Stomach smooth muscle (tissue), 2 donors: ENCODE results near the gene NRXN3.

Source experiments
- H3K27ac ChIP-seq: one replicate; pipeline ENCODE4 v1.7.0; 2013; ENCODE audit warnings: mild to moderate bottlenecking, low read length, inconsistent platforms
- H3K27me3 ChIP-seq, 2 donors: one replicate each; pipeline ENCODE4 v1.7.0; 2013; ENCODE audit warnings: low read length in 2 of 2; ENCODE audit not compliant: insufficient read depth in 2 of 2, control insufficient read depth in 1 of 2
- H3K36me3 ChIP-seq, 2 donors: one replicate each; pipeline ENCODE4 v1.7.0; 2013; ENCODE audit warnings: low read length in 2 of 2; ENCODE audit not compliant: control insufficient read depth in 2 of 2, insufficient read depth in 2 of 2
- H3K4me1 ChIP-seq: one replicate; pipeline ENCODE4 v1.7.0; 2013; ENCODE audit warnings: low read length; ENCODE audit not compliant: control insufficient read depth, insufficient read depth
- H3K4me3 ChIP-seq, 2 donors: one replicate each; pipeline ENCODE4 v1.7.0; 2013; ENCODE audit warnings: low read length in 2 of 2
- H3K9ac ChIP-seq, 2 donors: one replicate each; pipeline ENCODE4 v1.7.0; 2013; ENCODE audit warnings: low read length in 2 of 2, mild to moderate bottlenecking in 1 of 2
- H3K9me3 ChIP-seq, 2 donors: one replicate each; pipeline ENCODE4 v1.7.0; 2013; ENCODE audit warnings: low read length in 2 of 2; ENCODE audit not compliant: control insufficient read depth in 2 of 2
- donor health status: healthy.
- donor health status: Pancreatic carcinoma.

NRXN3 gene

DNA sequence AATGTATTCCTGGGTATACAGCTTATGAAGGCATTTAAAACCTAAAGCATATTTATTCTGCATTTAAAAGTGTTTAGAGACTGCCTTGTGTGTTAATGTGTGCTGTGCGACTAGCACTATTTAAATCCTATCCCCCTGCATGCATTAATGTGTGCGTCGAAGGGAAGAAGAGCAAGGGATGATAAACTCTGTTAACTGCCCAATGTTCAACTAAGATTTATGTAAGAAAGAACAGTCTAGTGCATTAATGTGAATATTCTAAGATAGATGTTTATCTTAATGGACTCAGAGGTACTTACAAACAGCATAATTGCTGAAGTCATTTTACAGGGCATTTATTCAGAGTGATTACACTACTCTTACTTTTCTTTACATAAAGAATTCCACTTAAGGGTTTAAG, 1616.3 kb downstream of the NRXN3 start:
- no peak overlapping the region for H3K4me3 ChIP-seq
- no peaks in the 10 kb centered on the region for H3K4me1 ChIP-seq
- no peaks in the 10 kb centered on the region for H3K9me3 ChIP-seq

DNA sequence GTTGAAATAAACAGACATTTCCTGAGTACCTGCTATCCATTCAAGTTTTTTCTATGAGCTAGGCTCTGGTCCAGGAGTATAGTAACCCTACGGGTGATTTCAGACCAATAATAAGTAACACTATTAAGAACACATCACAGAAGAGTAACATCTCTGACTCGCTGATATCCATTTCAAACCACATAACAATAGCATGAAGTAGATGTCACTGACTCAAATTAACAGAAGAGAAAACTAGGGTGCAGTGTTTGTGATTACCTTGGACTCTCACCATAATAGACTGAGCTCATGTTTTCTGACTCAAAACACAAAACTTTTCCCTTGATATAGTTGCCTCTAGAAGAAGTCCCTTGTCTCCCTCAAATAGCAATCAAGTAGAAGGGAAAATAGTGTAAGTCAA, 1618.2 kb downstream of the NRXN3 start:
- H3K27me3 ChIP-seq = no peaks in the 10 kb centered on the region
- no peaks in the 10 kb centered on the region for H3K9me3 ChIP-seq
- no peak overlapping the region for H3K4me3 ChIP-seq
- H3K9ac ChIP-seq = no peak overlapping the region
- no peak overlapping the region for H3K27ac ChIP-seq
- H3K36me3 ChIP-seq = no peaks in the 10 kb centered on the region
- H3K4me1 ChIP-seq = no peaks in the 10 kb centered on the region

More for the DNA sequence above, 1616.3 kb downstream of the NRXN3 start:
- Histone ChIP-seq H3K27me3 (no peaks in the 10 kb centered on the region), H3K27ac (no peak overlapping the region), H3K36me3 (no peaks in the 10 kb centered on the region), H3K9ac (no peak overlapping the region)

DNA sequence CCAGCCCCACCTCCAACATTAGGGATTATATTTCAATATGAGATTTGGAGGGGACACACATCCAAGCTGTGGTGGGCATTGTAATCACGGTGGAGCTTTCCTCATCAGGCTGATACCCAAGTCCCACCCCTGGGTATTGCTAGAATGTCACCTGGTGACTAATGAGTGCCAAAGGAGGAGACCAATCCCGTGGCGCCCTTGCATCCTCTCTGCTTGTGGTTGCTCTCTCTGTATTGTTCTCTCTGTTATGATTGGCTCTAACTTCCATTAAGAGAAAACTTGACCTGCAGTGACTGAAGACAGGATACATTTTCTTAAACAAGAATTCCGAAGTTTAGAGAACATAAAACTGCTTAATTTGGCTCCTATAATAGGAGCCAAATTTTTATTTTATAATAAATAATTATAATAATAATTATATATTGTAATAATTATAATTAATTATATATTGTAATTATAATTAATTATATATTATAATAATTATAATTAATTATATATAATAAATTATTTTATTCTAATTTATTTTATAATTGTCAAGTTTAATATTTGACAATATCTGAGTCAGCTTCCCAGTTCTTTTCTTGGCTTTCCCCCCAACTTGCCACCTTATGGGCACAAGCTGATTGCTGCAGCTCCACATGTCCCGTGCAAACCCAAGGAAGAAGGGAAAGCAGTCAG, 1621.0 kb downstream of the NRXN3 start:
- H3K9me3 ChIP-seq = no peaks in the 10 kb centered on the region
- H3K4me1 ChIP-seq = no peaks in the 10 kb centered on the region
- H3K36me3 ChIP-seq = no peaks in the 10 kb centered on the region
- H3K27me3 ChIP-seq = no peaks in the 10 kb centered on the region
- no peak overlapping the region for H3K4me3 ChIP-seq
- no peak overlapping the region for H3K9ac ChIP-seq
- no peak overlapping the region for H3K27ac ChIP-seq

DNA sequence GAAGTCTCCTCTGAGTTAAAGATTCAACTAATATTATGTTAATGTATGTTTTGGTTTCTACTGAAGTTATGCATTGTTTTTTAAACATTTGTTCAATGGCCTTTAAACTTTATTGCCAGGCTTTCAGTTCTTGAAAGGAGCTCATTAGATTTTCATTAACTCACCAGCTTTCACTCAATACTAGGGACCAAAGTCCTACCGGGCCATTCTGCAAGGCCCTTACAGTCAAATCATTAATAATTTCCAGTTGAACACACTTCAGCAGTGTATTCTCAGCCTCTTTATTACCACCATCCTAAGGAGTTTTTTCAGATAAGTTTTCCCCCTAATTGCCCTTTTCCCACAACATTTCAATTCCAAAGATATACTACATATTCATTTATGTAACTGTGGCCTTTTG, 1631.9 kb downstream of the NRXN3 start:
- H3K9me3 ChIP-seq = no peaks in the 10 kb centered on the region
- H3K36me3 ChIP-seq = no peaks in the 10 kb centered on the region
- H3K27ac ChIP-seq = no peak overlapping the region
- H3K4me1 ChIP-seq = peaks cover 3% of the 10 kb centered on the region
- H3K4me3 ChIP-seq = no peak overlapping the region
- no peak overlapping the region for H3K9ac ChIP-seq
- no peaks in the 10 kb centered on the region for H3K27me3 ChIP-seq

DNA sequence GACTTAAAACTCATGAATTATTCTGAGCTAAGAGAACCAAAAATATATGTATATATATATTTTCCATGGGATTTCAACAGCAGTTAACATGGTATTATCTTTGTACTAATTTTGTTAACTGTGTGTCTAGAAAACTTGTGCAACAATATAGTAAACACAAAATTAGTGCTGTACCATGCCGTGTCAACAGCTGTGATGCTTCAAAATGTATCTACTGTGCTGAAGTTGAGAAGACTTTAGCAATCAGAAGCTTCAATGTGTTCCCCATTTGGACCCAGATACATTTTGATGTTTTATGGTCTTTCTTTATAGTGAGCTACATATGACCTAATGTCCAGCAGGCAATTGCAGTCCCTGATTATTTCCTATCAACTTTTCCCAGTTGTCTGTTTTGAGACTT, 1635.5 kb downstream of the NRXN3 start:
- H3K9ac ChIP-seq = no peak overlapping the region
- no peaks in the 10 kb centered on the region for H3K9me3 ChIP-seq
- H3K4me3 ChIP-seq = no peak overlapping the region
- no peaks in the 10 kb centered on the region for H3K36me3 ChIP-seq
- H3K27me3 ChIP-seq = no peaks in the 10 kb centered on the region
- no peaks in the 10 kb centered on the region for H3K4me1 ChIP-seq
- H3K27ac ChIP-seq = no peak overlapping the region

DNA sequence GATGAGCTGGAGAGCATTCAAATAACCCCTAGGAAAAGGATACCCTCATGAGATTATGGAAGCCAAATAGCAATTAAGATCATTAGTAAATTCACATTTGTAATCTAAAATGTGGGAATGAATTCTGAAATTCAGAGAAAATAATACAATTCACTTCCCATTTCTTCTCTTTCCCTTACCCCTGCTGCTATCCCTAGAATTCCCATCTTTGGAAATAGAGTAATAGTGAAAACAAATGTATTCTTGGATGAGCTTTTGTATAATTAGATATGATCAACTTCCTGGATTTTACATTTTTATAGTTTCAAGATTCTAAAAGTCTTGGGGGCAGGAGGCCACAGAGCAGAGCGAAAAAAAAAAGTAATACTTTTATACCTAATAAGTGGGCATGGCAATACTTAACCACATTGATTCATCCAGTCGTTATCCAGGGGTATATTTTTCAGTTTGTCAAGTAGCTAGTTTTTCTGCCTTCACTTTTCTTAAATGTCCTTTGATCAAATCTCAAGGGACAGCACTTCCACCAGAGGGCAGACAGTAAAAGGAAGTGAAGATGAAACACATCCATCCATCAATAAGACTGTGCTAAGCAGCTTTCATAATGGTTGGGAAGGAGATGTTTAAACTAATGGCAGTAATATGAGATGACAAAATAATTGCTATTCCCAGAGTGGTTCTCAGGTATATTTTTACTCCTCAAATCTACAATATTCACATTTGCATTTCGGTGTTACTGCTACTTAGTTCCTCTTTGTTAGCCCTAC, 1639.9 kb downstream of the NRXN3 start:
- no peak overlapping the region for H3K4me3 ChIP-seq

DNA sequence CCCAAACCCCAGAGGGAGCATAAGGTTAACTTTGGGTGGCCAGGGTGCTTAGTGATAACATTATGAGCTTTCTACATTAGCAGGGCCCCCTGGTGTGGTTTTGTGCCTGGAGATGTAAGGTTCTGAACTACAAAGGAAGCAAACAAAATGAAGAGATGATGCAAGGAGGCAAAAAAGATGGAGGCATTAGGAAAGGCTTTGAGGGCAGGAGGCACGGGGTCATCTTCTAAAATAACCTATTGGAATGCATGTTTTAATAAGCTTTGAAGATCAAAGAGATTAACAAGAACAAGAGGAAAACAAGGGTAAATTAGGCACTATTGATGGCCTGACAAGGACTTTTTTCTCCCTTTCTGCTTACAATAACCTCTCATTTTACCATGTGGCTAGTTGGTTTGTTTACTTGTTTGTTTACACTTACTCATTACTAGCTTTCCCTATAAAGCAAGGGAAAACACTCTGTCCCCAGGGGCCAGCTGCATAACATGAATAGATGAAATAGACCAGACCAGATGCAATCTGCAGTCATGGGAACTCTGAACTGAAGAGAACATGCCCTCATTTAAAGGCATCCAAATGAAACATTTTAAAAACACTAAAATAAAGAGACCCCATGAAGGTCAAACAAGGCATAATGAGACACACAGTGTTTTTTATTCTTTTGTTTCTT, 1650.8 kb downstream of the NRXN3 start:
- Histone ChIP-seq H3K4me1 (no peaks in the 10 kb centered on the region), H3K27ac (no peak overlapping the region), H3K4me3 (no peak overlapping the region), H3K27me3 (no peaks in the 10 kb centered on the region), H3K36me3 (no peaks in the 10 kb centered on the region), H3K9ac (no peak overlapping the region), H3K9me3 (no peaks in the 10 kb centered on the region)

More for the DNA sequence above, 1639.9 kb downstream of the NRXN3 start:
- Histone ChIP-seq H3K4me1 (no peaks in the 10 kb centered on the region), H3K9ac (no peak overlapping the region), H3K36me3 (no peaks in the 10 kb centered on the region), H3K27ac (no peak overlapping the region), H3K9me3 (no peaks in the 10 kb centered on the region), H3K27me3 (no peaks in the 10 kb centered on the region)

DNA sequence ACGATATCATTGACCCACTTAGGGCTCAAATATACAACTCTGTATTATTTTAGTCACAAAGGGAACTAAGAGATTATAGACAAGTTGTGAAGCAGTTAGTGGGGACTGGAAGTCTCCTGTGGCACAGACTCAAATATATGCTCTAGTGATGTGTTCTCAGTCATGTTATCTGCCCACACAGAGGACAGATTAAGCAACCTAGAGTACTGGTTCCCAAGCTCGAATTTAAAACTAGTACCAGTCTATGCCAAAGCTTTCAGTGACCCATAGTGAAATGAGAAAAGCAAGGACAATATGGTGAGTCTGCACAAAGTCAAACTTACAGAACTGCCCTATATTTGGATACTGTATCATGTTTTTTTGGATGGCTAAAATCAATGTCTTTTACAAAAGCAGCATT, 1651.9 kb downstream of the NRXN3 start:
- Histone ChIP-seq H3K9ac (no peak overlapping the region), H3K4me1 (no peaks in the 10 kb centered on the region), H3K36me3 (no peaks in the 10 kb centered on the region), H3K4me3 (no peak overlapping the region), H3K9me3 (no peaks in the 10 kb centered on the region), H3K27ac (no peak overlapping the region), H3K27me3 (no peaks in the 10 kb centered on the region)

DNA sequence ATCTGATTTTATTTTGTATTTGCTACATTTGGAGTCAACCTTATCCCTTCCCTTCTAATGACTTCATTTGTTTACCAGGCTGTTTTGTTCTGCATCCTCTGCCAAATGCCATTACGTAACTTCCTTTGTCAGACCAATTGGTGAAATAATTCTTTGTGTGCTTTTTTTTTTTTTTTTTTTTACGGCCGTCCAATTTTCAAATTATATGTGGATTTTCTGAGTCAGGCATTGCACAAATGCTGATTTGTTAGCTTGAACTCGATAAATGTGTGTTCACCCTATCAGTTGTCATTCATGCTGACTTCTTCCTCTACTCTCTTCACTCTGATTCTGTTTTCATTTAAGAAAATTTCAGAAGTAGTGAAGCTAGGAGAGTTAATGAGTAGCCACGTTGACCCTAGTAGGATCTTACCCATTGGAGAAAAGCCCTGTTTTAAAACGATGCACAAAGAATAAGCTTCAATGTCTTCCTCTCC, 1654.9 kb downstream of the NRXN3 start:
- H3K4me1 ChIP-seq = no peaks in the 10 kb centered on the region
- no peaks in the 10 kb centered on the region for H3K9me3 ChIP-seq
- H3K27me3 ChIP-seq = no peaks in the 10 kb centered on the region
- no peak overlapping the region for H3K9ac ChIP-seq
- H3K27ac ChIP-seq = no peak overlapping the region
- H3K4me3 ChIP-seq = no peak overlapping the region
- no peaks in the 10 kb centered on the region for H3K36me3 ChIP-seq

DNA sequence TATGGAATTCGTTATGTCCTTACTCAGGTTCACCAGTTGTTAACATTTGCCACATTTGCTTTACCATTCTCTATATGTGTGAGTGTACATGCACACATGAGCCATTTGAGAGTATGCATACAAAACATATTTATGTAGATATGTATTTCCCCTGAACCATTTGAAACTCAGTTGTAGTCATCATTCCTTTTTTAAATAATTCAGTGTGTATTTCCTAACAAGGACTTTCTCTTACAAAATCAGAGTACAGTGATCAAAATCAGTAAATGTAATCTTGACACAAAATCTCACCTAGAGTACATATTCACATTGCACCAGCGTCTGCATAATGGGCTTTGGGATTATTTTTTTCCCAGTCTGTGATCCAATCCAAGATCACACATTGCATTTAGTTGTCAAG, 1656.2 kb downstream of the NRXN3 start:
- Histone ChIP-seq H3K9ac (no peak overlapping the region), H3K4me1 (no peaks in the 10 kb centered on the region), H3K27ac (no peak overlapping the region), H3K9me3 (no peaks in the 10 kb centered on the region), H3K4me3 (no peak overlapping the region), H3K36me3 (no peaks in the 10 kb centered on the region), H3K27me3 (no peaks in the 10 kb centered on the region)
